Spleen (tissue), 7 donors: ENCODE data around the gene TBC1D30.

Experiments used
- CTCF ChIP-seq, 11 experiments: fragments of 200-600 bp in 7 of 11; fragments of 450-650 bp in 4 of 11; sonication (generic) in 4 of 11; IDR thresholded peaks in 8 of 11; conservative IDR thresholded peaks in 3 of 11; 1 replicate in 7 of 11; 2 replicates in 4 of 11; pipeline versions ENCODE4 v1.4.0 to v1.8.0; 2016 to 2021; ENCODE audit warnings: antibody characterized with exemption in 11 of 11, inconsistent platforms in 4 of 11, mild to moderate bottlenecking in 1 of 11
- POLR2AphosphoS5 ChIP-seq, 3 donors: sonication (generic); formaldehyde crosslinking; IDR thresholded peaks; one replicate each; pipeline ENCODE4 v1.5.1; 2017; ENCODE audit warnings: antibody characterized with exemption in 3 of 3
- donor health status: DM: no; HTN: no; CAD: no; lungs with moderate emphysema.
- donor health status: DM: no; HTN: no; CAD: no.
- donor health status: DM: no; HTN: no; CAD: no.

GRCh38 chr12:64824130-64824499 lies 332 bp upstream of the TBC1D30 start:
- TF ChIP-seq POLR2AphosphoS5 (IDR thresholded peaks at IDR 0.05) (no peak), CTCF (IDR thresholded peaks at IDR 0.05 in 8 of 11, conservative IDR thresholded peaks at IDR 0.05 in 3 of 11) (no peak)
